HepG2 (cell line): ENCODE results near the gene TP73. TPM values are rescaled to one million over a fixed set of nuclear protein-coding genes. Genes with fewer than 3 reads are reported as not detected.

Experiments
- ATAD3A ChIP-seq: sonication (generic); formaldehyde crosslinking; IDR thresholded peaks from 2 replicates; pipeline ENCODE4 v1.4.0; 2020; ENCODE audit warnings: missing genetic modification reagents
- MATR3 ChIP-seq: sonication (generic); formaldehyde crosslinking; IDR thresholded peaks from 2 replicates; pipeline ENCODE4 v1.4.0; 2020; ENCODE audit warnings: missing genetic modification reagents
- NFYC ChIP-seq: IDR thresholded peaks from 2 replicates; pipeline ENCODE4 v1.6.1; 2016; ENCODE audit warnings: missing genetic modification reagents, missing compliant biosample characterization
- NPAS2 ChIP-seq: sonication (generic); formaldehyde crosslinking; IDR thresholded peaks from 2 replicates; pipeline ENCODE4 v1.8.0; 2022; ENCODE audit warnings: mild to moderate bottlenecking, missing genetic modification reagents, borderline replicate concordance
- PAXIP1 ChIP-seq: sonication (generic); formaldehyde crosslinking; conservative IDR thresholded peaks from 2 replicates; pipeline ENCODE4 v1.4.0; 2020; ENCODE audit warnings: mild to moderate bottlenecking, missing genetic modification reagents, moderate library complexity
- PLSCR1 ChIP-seq: sonication (generic); formaldehyde crosslinking; IDR thresholded peaks from 2 replicates; pipeline ENCODE4 v1.5.0; 2020; ENCODE audit warnings: missing genetic modification reagents, mild to moderate bottlenecking, borderline replicate concordance
- RFXANK ChIP-seq: IDR thresholded peaks from 2 replicates; pipeline ENCODE4 v1.6.1; 2016
- RXRB ChIP-seq: IDR thresholded peaks from 2 replicates; pipeline ENCODE4 v1.6.1; 2016; ENCODE audit warnings: borderline replicate concordance, missing genetic modification reagents, missing compliant biosample characterization
- SAFB2 ChIP-seq: sonication (generic); formaldehyde crosslinking; IDR thresholded peaks from 2 replicates; pipeline ENCODE4 v1.5.1; 2020; ENCODE audit warnings: missing genetic modification reagents, low read depth, mild to moderate bottlenecking, borderline replicate concordance
- STAT6 ChIP-seq: sonication (generic); formaldehyde crosslinking; IDR thresholded peaks from 2 replicates; pipeline ENCODE4 v1.4.0; 2020; ENCODE audit warnings: missing genetic modification reagents, mild to moderate bottlenecking, borderline replicate concordance
- ZBTB20 ChIP-seq: sonication (generic); formaldehyde crosslinking; IDR thresholded peaks from 2 replicates; pipeline ENCODE4 v1.8.1; 2023; ENCODE audit warnings: missing genetic modification reagents, low read depth, mild to moderate bottlenecking, borderline replicate concordance
- ZBTB49 ChIP-seq: sonication (generic); formaldehyde crosslinking; IDR thresholded peaks from 2 replicates; pipeline ENCODE4 v1.4.0; 2020; ENCODE audit warnings: missing genetic modification reagents, borderline replicate concordance
- ZFP36 ChIP-seq: fragments of 150-350 bp; IDR thresholded peaks from 2 replicates; pipeline ENCODE4 v1.6.1; 2018; ENCODE audit warnings: borderline replicate concordance, low read length, low read depth; ENCODE audit not compliant: partially characterized antibody
- ZFP37 ChIP-seq: sonication (generic); formaldehyde crosslinking; IDR thresholded peaks from 2 replicates; pipeline ENCODE4 v1.4.0; 2020; ENCODE audit warnings: missing genetic modification reagents, borderline replicate concordance
- ZNF484 ChIP-seq: sonication (generic); formaldehyde crosslinking; IDR thresholded peaks from 2 replicates; pipeline ENCODE4 v1.5.1; 2020; ENCODE audit warnings: mild to moderate bottlenecking, low read depth, missing genetic modification reagents, borderline replicate concordance
- ZNF724P ChIP-seq: sonication (generic); formaldehyde crosslinking; IDR thresholded peaks from 2 replicates; pipeline ENCODE4 v1.8.0; 2022; ENCODE audit warnings: missing genetic modification reagents, borderline replicate concordance
- polyA plus RNA-seq, 8 experiments: library from polyadenylated mRNA; depleted of rRNA in 3 of 8; stranded (reverse) in 7 of 8; unstranded in 1 of 8; fragments of >200 nt; fragmentation: Illumina TruSeq in 4 of 8; extraction: Trizol in 4 of 8; gene quantifications; 2 replicates each; pipeline versions ENCODE4 v1.2.1 to v1.2.3, GENCODE V29; 2011 to 2016; ENCODE audit warnings: low read depth in 4 of 8, missing spikeins in 1 of 8, mixed read lengths in 1 of 8; ENCODE audit not compliant: insufficient read depth in 1 of 8
- total RNA-seq, 5 experiments: library from RNA; depleted of rRNA; stranded (reverse); fragments of >200 nt; fragmentation: Illumina TruSeq; extraction: Trizol; gene quantifications; 2 replicates each; pipeline ENCODE4 v1.2.3, GENCODE V29; 2016; ENCODE audit warnings: low read depth in 1 of 5

Gene TP73
- total and polyA plus RNA-seq, 2 of the 13 experiments (the other 11 are each of a cell fraction or from before 2014, with no cell fraction given), result 0.49 to 1.1 TPM

DNA sequence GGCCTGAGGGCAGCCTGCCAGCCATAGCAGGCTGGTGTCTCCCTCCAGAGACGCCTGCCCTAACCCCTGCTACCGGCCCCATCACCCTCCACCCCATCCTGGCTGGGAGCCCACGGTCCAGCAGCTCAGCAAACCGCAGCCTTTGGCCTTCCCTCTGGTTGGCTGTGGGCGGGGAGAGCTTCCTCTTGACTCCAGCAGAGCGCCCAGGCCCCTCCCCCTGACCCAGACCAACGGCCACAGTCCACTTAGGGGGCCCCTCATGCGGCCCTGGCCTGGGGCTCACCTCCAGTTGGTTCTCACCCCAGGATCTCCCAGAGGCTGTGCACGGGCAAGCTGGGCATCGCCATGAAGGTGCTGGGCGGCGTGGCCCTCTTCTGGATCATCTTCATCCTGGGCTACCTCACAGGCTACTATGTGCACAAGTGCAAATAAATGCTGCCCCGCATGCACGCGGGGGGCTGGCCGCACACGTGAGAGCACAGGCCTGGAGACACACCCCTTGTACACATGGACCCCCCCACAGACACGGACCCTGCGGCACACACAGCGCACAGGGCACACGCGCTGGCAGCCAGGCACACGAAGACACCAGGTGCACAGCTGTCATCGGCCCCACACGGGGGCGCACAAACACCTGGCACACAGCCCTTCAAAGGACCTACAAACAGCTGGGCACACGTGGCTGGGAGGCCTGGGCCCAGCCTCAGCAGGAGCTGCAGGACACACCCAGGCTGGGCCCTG is 123.3 kb downstream of the TP73 start (continued):
- TF ChIP-seq PAXIP1 (CRISPR knock-in tag) (peak; percentile 97), ZNF724P (CRISPR knock-in tag) (peak; percentile 53; the same call in 1 of the 2 replicates), SAFB2 (CRISPR knock-in tag) (peak; percentile 95; the same call in 1 of the 2 replicates), RFXANK (CRISPR knock-in tag) (no peak), MATR3 (CRISPR knock-in tag) (no peak), ZFP36 (no peak), ZNF484 (CRISPR knock-in tag) (0 out of 2 replicates have a peak, but pooled peaks have one; percentile 41), STAT6 (CRISPR knock-in tag) (peak; percentile 66; the same call in 1 of the 2 replicates), ZBTB49 (peak; percentile 59; the same call in 1 of the 2 replicates), NPAS2 (CRISPR knock-in tag) (0 out of 2 replicates have a peak, but pooled peaks have one; percentile 63), NFYC (CRISPR knock-in tag) (no peak; the same call in 1 of the 2 replicates), RXRB (CRISPR knock-in tag) (peak; percentile 32), ATAD3A (CRISPR knock-in tag) (no peak), PLSCR1 (no peak), ZFP37 (CRISPR knock-in tag) (no peak; the same call in 1 of the 2 replicates), ZBTB20 (peak; percentile 74; the same call in 1 of the 2 replicates)
